MV-4-11 (cell line): ENCODE data around the gene EMILIN2.

Experiments
- DNase-seq: peaks from one replicate; lab custom pipeline; 2025; lab: John Stamatoyannopoulos, UW

Gene EMILIN2

DNA sequence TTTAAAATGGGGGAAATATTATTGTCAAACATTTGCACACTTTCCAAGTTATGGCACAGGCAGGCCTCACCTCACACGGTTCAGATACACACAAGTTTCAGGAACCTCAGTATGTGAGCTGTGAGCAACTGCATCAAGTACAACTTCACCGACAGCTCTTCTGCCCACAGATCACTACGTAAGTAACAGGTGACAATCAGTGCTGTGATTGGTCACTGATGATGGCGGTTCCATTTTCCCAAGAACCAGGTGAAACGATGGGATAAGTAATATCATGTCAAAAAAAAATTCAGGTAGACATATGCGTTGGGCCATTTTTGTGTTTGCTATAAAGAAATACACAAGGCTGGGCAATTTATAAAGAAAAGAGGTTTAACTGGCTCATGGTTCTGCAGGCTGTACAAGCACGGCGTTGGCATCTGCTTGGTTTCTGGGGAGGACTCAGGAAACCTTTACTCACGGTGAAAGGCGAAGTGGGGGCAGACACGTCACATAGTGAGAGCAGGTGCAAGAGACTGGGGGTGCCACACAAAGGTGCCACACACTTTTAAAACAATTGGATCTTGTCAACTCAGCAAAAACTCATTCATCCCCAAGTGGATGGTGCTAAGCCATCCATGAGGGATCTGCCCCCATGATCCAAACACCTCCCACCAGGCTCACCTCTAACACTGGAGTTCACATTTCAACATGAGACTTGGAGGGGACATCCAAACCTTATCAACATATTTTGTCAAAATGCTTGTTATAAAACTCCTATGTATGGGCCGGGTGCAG is 108.3 kb downstream of the EMILIN2 start:
- DNase-seq, result no peak

DNA sequence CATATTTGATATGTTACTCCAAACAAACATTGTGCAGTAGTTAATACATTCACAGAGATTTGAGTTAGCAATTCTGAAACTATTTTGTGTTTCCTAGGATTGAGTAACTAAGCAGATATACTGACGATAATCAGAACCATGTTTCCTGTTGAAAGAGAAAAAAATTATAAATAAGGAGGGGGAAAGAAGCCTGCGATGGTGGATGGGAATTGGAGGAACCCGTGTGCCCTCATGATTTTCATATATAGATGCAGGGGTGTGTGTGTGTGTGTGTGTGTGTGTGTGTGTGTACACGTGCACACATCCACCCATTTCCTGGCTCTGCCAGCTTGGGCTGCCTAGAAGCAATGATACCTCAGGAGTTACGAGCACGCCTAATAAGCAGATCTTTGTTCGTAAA is 109.2 kb downstream of the EMILIN2 start:
- DNase-seq, result no peak

DNA sequence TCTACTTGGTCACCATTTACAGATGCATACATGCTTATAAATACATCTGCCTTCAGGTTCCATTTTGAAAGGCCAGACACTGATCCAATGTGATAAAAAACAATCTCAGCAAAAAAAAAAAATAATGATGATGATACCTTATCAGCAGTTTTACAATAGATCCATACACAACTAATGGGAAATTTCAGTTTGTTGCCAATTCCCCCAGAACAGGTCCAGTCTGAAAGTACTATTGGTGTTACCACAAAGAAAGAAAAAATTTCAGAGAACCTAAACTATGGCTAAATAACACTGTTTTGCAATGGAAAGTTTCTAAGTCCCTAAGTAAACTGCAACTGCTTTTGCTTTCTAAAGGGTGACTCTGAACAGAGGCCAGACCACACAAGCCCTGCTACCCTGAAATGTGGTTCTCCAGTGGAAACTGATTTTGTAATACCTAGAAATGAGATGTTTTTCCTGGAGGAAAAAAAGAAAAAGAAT is 112.1 kb downstream of the EMILIN2 start:
- peak; percentile 90 for DNase-seq

DNA sequence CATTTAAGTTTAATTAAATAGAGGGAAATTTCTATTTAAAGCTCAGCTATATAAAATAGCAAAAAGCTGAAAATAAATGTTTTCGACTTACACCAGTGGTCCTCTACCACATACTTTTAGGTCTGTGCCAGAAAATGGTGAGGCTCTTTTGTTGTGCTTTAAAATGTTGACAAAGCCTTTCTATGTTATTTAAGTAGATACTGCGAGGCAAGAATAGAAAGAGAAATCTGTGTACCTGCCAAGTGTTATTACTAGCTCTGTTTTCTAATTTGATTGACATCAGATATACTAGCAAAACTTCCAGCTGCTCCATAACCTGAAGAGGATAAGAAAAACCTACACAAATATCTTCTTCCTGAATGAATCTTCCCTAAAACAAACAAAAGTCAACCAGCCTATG is 112.5 kb downstream of the EMILIN2 start:
- DNase-seq, result no peak

DNA sequence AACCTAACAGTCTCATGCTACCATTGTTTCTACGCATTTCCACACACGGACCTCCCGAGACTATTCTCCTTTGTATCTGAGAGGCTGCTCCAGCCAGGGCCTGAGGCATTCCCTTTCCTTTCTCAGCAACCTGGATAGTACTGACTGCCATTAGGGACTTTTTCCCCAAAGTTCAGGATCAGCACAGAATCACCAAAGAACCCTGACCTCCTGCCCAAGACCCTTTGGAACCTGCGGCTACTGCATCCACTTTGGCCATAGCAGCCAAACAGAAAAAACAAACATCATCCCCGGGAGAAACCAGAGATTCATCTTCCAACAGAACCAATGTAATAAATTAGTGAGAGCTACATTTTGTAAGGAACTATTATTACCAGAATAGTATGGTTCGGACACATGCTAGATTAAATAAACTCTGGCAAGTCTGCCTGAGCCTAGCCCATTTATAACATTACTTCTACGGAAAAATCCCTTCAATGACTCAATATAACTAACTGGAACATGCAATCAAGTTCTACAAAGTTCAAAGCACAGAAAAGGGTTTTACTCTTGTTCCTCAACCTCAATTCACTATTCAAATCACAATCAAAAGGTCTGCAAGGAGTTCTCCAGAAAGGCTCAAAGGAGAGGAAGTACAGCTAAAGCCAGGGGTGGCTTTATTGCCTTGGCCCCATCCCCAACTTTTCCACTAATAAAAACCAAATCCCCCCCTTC is 114.3 kb downstream of the EMILIN2 start:
- DNase-seq, result no peak

DNA sequence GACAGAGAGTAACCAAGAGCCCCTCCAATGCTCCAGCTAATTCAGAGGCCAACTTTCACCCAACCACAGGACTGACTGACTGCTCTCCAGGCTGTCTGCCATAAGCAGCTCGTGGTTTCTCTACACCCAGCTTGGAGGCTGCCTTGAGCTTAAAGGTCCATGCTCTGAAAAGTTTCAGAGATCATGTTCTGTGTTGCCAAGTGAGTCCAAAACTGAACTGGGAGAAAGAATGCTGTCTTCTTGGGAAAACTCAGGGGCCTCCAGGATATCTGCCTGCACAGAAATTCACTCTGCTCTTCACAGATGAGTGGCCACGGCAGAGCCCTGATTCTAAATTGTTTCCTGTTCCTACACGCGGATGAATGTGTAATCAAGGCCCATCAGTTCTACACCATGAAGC is 115.0 kb downstream of the EMILIN2 start:
- no peak for DNase-seq

DNA sequence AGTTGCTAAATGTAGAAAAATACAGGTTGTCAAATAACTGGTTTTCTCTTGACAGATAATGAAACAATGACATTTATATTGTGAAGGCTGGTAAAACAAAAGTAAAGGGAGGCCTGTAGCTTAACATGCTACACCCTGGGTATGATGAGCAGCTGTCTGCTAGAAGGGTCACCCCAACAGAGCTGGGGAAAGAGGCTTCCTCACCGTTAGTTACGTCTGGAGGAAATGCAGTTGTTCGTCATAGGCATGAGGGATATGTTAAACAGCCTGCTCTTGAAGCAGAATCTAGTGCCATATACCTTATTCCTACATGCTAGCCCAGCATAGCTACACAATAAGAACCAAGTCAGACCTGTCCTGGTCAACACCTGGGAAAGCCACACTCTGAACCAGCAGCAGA is 116.2 kb downstream of the EMILIN2 start:
- no peak for DNase-seq

DNA sequence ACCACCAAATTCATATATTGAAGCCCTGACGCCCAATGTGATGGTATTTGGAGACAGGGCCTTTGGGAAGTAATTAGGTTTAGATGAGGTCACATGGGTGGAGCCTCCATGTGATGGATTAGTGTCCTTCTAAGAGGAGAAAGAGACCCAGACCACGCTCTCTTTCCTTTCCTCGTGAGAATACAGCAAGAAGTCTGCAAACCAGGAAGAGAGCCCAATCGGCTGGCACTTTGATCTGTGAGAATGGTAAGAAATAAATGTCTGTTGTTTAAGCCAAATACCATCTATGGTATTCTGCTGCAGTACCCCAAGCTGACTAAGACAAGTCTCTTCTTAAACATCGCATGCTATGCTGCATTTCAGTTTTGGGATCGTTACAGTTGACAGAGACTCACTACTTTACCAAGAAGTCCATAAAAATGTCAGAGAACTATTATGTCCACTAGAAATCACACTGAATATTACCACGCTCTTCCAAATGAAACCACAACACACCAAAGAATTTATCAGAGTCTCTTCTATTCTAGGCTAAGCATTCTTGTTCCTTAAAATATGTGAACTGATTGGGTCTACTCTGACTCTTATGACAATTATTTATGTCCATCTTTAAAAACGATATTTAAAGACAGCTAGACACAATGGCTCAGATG is 117.7 kb downstream of the EMILIN2 start:
- no peak for DNase-seq
